Measurements from ENCODE around the gene MLLT1.

MLLT1 gene

GRCh38 chr19:6253954-6254733, 25.6 kb downstream of the MLLT1 start:
- no peak for DNase-seq

- no peak for DNase-seq
Measured at GRCh38 chr19:6252066-6252465, 27.7 kb downstream of the MLLT1 start.

- no peak for DNase-seq
Measured at GRCh38 chr19:6250909-6251308, 28.9 kb downstream of the MLLT1 start.

- no peak for DNase-seq
Measured at GRCh38 chr19:6250024-6250615, 29.7 kb downstream of the MLLT1 start.

GRCh38 chr19:6249296-6249695, 30.5 kb downstream of the MLLT1 start:
- no peak for DNase-seq

GRCh38 chr19:6248844-6249243, 30.9 kb downstream of the MLLT1 start:
- no peak for DNase-seq

GRCh38 chr19:6248341-6248740, 31.4 kb downstream of the MLLT1 start:
- no peak for DNase-seq

GRCh38 chr19:6247007-6247288, 32.8 kb downstream of the MLLT1 start:
- no peak for DNase-seq

GRCh38 chr19:6246174-6247006, 33.4 kb downstream of the MLLT1 start:
- no peak for DNase-seq

GRCh38 chr19:6242677-6243076, 37.1 kb downstream of the MLLT1 start:
- DNase-seq = no peak

GRCh38 chr19:6241680-6242377, 37.9 kb downstream of the MLLT1 start:
- DNase-seq = peak; percentile 74 to 93

- DNase-seq = no peak
Measured at GRCh38 chr19:6241056-6241455, 38.7 kb downstream of the MLLT1 start.

GRCh38 chr19:6239871-6240676, 39.7 kb downstream of the MLLT1 start:
- no peak for DNase-seq

GRCh38 chr19:6239401-6239844, 40.4 kb downstream of the MLLT1 start:
- DNase-seq = no peak

- DNase-seq = peak; percentile 28 to 81
Measured at GRCh38 chr19:6238643-6239281, 41.0 kb downstream of the MLLT1 start.

- no peak for DNase-seq
Measured at GRCh38 chr19:6238256-6238642, 41.5 kb downstream of the MLLT1 start.

- no peak for DNase-seq
Measured at GRCh38 chr19:6236310-6237291, 43.2 kb downstream of the MLLT1 start.

- no peak for DNase-seq
Measured at GRCh38 chr19:6235031-6235951, 44.5 kb downstream of the MLLT1 start.

GRCh38 chr19:6234527-6234926, 45.2 kb downstream of the MLLT1 start:
- peak in 1 of 2 experiments; percentile 25 for DNase-seq
